Measurements from ENCODE around the gene INPP5A.

- TF ChIP-seq, protein P1, sequence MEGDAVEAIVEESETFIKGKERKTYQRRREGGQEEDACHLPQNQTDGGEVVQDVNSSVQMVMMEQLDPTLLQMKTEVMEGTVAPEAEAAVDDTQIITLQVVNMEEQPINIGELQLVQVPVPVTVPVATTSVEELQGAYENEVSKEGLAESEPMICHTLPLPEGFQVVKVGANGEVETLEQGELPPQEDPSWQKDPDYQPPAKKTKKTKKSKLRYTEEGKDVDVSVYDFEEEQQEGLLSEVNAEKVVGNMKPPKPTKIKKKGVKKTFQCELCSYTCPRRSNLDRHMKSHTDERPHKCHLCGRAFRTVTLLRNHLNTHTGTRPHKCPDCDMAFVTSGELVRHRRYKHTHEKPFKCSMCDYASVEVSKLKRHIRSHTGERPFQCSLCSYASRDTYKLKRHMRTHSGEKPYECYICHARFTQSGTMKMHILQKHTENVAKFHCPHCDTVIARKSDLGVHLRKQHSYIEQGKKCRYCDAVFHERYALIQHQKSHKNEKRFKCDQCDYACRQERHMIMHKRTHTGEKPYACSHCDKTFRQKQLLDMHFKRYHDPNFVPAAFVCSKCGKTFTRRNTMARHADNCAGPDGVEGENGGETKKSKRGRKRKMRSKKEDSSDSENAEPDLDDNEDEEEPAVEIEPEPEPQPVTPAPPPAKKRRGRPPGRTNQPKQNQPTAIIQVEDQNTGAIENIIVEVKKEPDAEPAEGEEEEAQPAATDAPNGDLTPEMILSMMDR (IDR thresholded peaks at IDR 0.05) = no peak
- TF ChIP-seq POLR2A (IDR thresholded peaks at IDR 0.05) = no peak
Measured at GRCh38 chr10:132677473-132678227, 140.1 kb downstream of the INPP5A start.

Measured in lower leg skin (tissue), 3 donors.